ENCODE measurements around the gene CTNNBL1. TPM values are rescaled to one million over a fixed set of nuclear protein-coding genes. Genes with fewer than 3 reads are reported as not detected.

CTNNBL1 gene
- total and polyA plus RNA-seq, 8 donors: 14.8 to 34.9 (median 21.3) TPM

- FAIRE-seq (no peak), DNase-seq (peak in 1 of 6 donors; percentile 26), ATAC-seq (peak in 2 of 4 donors; percentile 52 to 63)
- peak overlapping the region in 1 of 4 donors; percentile 57 for H3K27ac ChIP-seq
- H3K4me3 ChIP-seq: no peak overlapping the region
- WGBS, 2 donors: 65 to 76% methylated on average over 12 of the region's 12 CpGs
- no peaks in the 10 kb centered on the region for H3K36me3 ChIP-seq
- no peaks in the 10 kb centered on the region for H3K4me1 ChIP-seq
- peaks cover 0 to 4% (median 0%) of the 10 kb centered on the region in 4 donors for H3K27me3 ChIP-seq
- TF ChIP-seq CTCF (IDR thresholded peaks at IDR 0.05): no peak
- intact Hi-C loops (cut with DNase I): no loop called here
- no peaks in the 10 kb centered on the region for H3K9me3 ChIP-seq
Measured at GRCh38 chr20:37896932-37897548, 203.2 kb downstream of the CTNNBL1 start.

DNA sequence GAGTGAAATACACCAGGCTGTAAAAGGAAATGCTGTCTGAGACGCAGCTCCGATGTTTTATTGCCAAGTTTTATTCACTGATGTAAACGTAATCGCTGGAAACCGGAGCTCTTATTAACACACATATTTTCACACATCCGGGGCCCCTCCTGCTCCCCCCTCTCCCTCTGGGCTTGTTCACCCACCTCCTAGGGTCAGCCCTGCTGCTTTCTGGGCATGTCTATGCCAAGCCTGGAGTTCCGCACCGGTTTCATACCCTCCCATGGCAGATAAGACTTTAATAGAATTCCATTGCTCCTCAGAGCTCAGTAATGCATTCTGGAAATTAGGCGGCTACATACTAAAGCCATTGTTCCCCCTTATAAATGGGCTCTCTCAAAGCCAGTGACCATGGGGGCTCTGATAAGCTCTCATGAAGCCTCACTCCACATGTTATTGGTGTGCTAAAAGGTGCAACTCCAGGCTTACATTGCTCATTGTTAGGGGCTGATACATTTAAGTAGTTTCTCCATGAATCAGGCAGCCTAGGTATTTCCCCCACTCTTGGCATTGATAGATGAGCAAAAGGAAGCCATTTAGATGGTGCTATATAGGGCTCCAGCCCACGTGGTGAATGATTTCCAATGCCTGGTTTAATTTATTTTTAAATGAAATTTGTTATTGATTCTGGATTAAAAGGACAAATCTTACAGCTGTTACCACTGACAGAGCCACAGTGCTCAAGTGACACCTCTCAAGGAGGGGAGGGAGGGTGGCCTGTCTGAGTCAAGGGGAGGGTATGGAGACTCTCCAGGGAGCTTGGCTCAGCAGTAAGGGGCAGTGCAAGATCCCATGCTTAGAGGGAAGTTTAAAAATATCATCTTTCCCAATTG is 204.6 kb downstream of the CTNNBL1 start:
- Histone ChIP-seq H3K27ac (no peak overlapping the region), H3K9me3 (no peaks in the 10 kb centered on the region), H3K27me3 (peaks cover 0 to 6% (median 0%) of the 10 kb centered on the region in 4 donors), H3K36me3 (no peaks in the 10 kb centered on the region), H3K4me1 (peaks cover 0 to 7% (median 0%) of the 10 kb centered on the region in 3 donors), H3K4me3 (no peak overlapping the region)
- WGBS, 2 donors: 33 to 46% methylated on average over 10 of the region's 10 CpGs
- intact Hi-C loops (cut with DNase I): no loop called here
- ATAC-seq (peak in 3 of 4 donors; percentile 10 to 52 (median 40)), DNase-seq (peak in 1 of 6 donors; percentile 35), FAIRE-seq (no peak)
- TF ChIP-seq CTCF (IDR thresholded peaks at IDR 0.05): no peak

DNA sequence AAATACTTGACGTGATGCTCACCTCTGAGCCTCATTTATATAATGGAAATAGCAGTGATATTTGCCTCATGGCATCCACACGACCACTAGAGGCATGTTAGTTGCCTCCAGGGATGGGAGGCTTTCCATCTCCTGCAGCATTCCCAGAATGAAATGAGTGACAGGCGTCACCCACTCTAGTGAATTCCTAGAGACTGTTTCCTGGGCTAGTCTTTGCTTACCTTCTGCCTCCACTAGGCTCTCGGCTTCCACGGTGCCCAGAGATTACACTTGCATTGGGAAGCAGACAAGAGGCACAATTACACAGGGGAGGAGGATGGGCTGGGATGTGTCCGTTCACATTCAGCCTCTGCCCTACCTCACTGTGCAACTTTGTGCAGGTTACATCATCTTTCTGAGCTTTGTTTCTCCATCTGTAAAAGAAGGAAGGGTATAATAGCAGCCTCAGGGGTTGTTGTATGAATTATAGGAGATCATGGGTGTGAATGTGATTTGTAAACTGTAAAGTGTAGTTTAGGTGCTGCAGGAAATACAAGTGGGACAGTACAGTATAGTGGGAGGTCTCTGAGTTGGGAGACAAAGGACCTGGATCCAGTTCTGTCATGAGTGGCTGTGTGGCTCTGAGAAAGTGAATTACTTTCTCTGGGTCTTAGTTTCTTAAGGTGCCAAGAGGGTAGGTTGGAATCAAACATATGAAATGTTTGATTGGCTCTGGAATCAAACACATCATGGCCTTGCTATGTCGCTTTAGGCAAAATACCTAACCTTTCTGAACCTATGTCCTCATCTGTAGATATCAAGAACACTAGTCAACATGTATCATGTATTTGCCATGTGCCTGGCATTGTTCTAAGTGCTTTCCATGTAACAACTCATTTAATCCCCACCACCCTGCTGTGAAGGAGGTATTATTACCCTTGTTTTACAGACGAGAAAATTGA is 205.5 kb downstream of the CTNNBL1 start:
- 47 to 55% methylated on average over 8 of the region's 8 CpGs for WGBS, 2 donors
- H3K27me3 ChIP-seq: peaks cover 0 to 6% (median 0%) of the 10 kb centered on the region in 4 donors
- intact Hi-C loops (cut with DNase I): no loop called here
- no peaks in the 10 kb centered on the region for H3K36me3 ChIP-seq
- no peak overlapping the region for H3K4me3 ChIP-seq
- H3K9me3 ChIP-seq: no peaks in the 10 kb centered on the region
- DNase-seq: no peak
- TF ChIP-seq CTCF (IDR thresholded peaks at IDR 0.05): no peak
- no peak for ATAC-seq
- FAIRE-seq: no peak
- no peak overlapping the region for H3K27ac ChIP-seq
- peaks cover 0 to 7% (median 0%) of the 10 kb centered on the region in 3 donors for H3K4me1 ChIP-seq

DNA sequence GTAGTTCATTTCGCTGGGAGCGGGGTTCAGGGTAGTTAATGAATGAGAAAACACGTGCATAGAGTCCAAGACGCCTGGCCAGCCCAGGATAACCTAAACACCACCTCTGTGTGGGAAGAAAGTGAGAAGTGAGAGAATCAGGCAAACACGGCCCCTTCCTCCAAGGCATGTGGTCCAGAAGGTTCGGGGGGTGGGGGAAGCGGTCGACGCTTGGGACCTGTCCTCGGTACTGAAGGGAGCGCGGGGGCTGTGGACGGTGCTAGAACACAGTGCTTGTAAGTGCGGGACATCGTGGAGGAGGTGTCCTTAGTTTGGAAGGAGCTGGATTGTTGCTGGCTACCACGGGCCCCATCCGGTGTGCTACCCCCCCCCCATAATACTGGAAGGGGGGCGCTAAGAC is 207.4 kb downstream of the CTNNBL1 start:
- intact Hi-C loops (cut with DNase I): no loop called here
- peaks cover 0 to 7% (median 0%) of the 10 kb centered on the region in 3 donors for H3K4me1 ChIP-seq
- peaks cover 0 to 6% (median 0%) of the 10 kb centered on the region in 4 donors for H3K27me3 ChIP-seq
- no peak for FAIRE-seq
- no peak for TF ChIP-seq CTCF (IDR thresholded peaks at IDR 0.05)
- no peaks in the 10 kb centered on the region for H3K36me3 ChIP-seq
- no peak for ATAC-seq
- 21 to 32% methylated on average over 18 of the region's 18 CpGs for WGBS, 2 donors
- no peak for DNase-seq
- H3K27ac ChIP-seq: no peak overlapping the region
- H3K4me3 ChIP-seq: no peak overlapping the region
- no peaks in the 10 kb centered on the region for H3K9me3 ChIP-seq
